Measurements from ENCODE around the gene KRR1.
A peak's percentile ranks its signal among the peaks of the same experiment; 100 is the strongest.

The KRR1 gene

GRCh38 chr12:75489613-75490210, 21.7 kb downstream of the KRR1 start:
- TF ChIP-seq CTCF (IDR thresholded peaks at IDR 0.05; ENCODE audit: insufficient read depth, low read length, poor library complexity, severe bottlenecking) (no peak), EZH2phosphoT487 (conservative IDR thresholded peaks at IDR 0.05; ENCODE audit: low read length) (no peak)
- no peak overlapping the region for H3K9ac ChIP-seq (ENCODE audit: low read length)
- H3K9me3 ChIP-seq (ENCODE audit: insufficient read depth, low read length): no peaks in the 10 kb centered on the region
- H3F3A ChIP-seq (ENCODE audit: insufficient read depth): peaks cover 10% of the 10 kb centered on the region; the same call in 1 of the 2 replicates
- no peaks in the 10 kb centered on the region for H3K9me2 ChIP-seq (replicated peaks; ENCODE audit: insufficient read depth, low read length)
- no peaks in the 10 kb centered on the region for H4K20me1 ChIP-seq (ENCODE audit: low read depth, low read length)
- H3K79me2 ChIP-seq (ENCODE audit: insufficient read depth, low read length): no peaks in the 10 kb centered on the region
- H3K36me3 ChIP-seq (ENCODE audit: low read length): peaks cover 5% of the 10 kb centered on the region; the same call in 1 of the 2 replicates
- H3K27ac ChIP-seq (ENCODE audit: low read depth, low read length): no peak overlapping the region
- no peak overlapping the region for H3K4me3 ChIP-seq (ENCODE audit: insufficient read depth, low read length, poor library complexity, severe bottlenecking)
- no peak overlapping the region for H2AFZ ChIP-seq (ENCODE audit: low read depth, low read length, severe bottlenecking)
- no peaks in the 10 kb centered on the region for H3K27me3 ChIP-seq (ENCODE audit: low read length)
- H3K4me2 ChIP-seq (ENCODE audit: low read depth, low read length, poor library complexity, severe bottlenecking): no peak overlapping the region

- no peaks in the 10 kb centered on the region for H3K79me2 ChIP-seq (ENCODE audit: insufficient read depth, low read length)
- no peak overlapping the region for H3K9ac ChIP-seq (ENCODE audit: low read length)
- no peak overlapping the region for H3K4me2 ChIP-seq (ENCODE audit: low read depth, low read length, poor library complexity, severe bottlenecking)
- H3K36me3 ChIP-seq (ENCODE audit: low read length): peaks cover 5% of the 10 kb centered on the region; the same call in 1 of the 2 replicates
- no peak overlapping the region for H2AFZ ChIP-seq (ENCODE audit: low read depth, low read length, severe bottlenecking)
- no peak for TF ChIP-seq CTCF (IDR thresholded peaks at IDR 0.05; ENCODE audit: insufficient read depth, low read length, poor library complexity, severe bottlenecking)
- TF ChIP-seq EZH2phosphoT487 (conservative IDR thresholded peaks at IDR 0.05; ENCODE audit: low read length): no peak
- no peaks in the 10 kb centered on the region for H3K27me3 ChIP-seq (ENCODE audit: low read length)
- peaks cover 12% of the 10 kb centered on the region for H3F3A ChIP-seq (ENCODE audit: insufficient read depth)
- no peak overlapping the region for H3K4me3 ChIP-seq (ENCODE audit: insufficient read depth, low read length, poor library complexity, severe bottlenecking)
- H4K20me1 ChIP-seq (ENCODE audit: low read depth, low read length): no peaks in the 10 kb centered on the region
- H3K27ac ChIP-seq (ENCODE audit: low read depth, low read length): no peak overlapping the region
- no peaks in the 10 kb centered on the region for H3K9me3 ChIP-seq (ENCODE audit: insufficient read depth, low read length)
- H3K9me2 ChIP-seq (replicated peaks; ENCODE audit: insufficient read depth, low read length): no peaks in the 10 kb centered on the region
These were observed 22.2 kb downstream of the KRR1 start for GRCh38 chr12:75489187-75489586.

GRCh38 chr12:75488553-75488952, 22.9 kb downstream of the KRR1 start:
- H3F3A ChIP-seq (ENCODE audit: insufficient read depth): peaks cover 15% of the 10 kb centered on the region
- no peaks in the 10 kb centered on the region for H3K27me3 ChIP-seq (ENCODE audit: low read length)
- H3K4me2 ChIP-seq (ENCODE audit: low read depth, low read length, poor library complexity, severe bottlenecking): no peak overlapping the region
- H3K9ac ChIP-seq (ENCODE audit: low read length): no peak overlapping the region
- peak; percentile 12 for TF ChIP-seq CTCF (IDR thresholded peaks at IDR 0.05; ENCODE audit: insufficient read depth, low read length, poor library complexity, severe bottlenecking)
- no peak for TF ChIP-seq EZH2phosphoT487 (conservative IDR thresholded peaks at IDR 0.05; ENCODE audit: low read length)
- H3K9me3 ChIP-seq (ENCODE audit: insufficient read depth, low read length): no peaks in the 10 kb centered on the region
- H4K20me1 ChIP-seq (ENCODE audit: low read depth, low read length): no peaks in the 10 kb centered on the region
- peaks cover 5% of the 10 kb centered on the region; the same call in 1 of the 2 replicates for H3K36me3 ChIP-seq (ENCODE audit: low read length)
- no peak overlapping the region for H2AFZ ChIP-seq (ENCODE audit: low read depth, low read length, severe bottlenecking)
- no peak overlapping the region for H3K4me3 ChIP-seq (ENCODE audit: insufficient read depth, low read length, poor library complexity, severe bottlenecking)
- no peak overlapping the region for H3K27ac ChIP-seq (ENCODE audit: low read depth, low read length)
- no peaks in the 10 kb centered on the region for H3K79me2 ChIP-seq (ENCODE audit: insufficient read depth, low read length)
- H3K9me2 ChIP-seq (replicated peaks; ENCODE audit: insufficient read depth, low read length): no peaks in the 10 kb centered on the region

Data from SU-DHL-6 (cell line).